CD1c-positive myeloid dendritic cell (primary cell): ENCODE results near the gene ZNF865.

Experiments
- DNase-seq: peaks from one replicate; pipeline ENCODE4 v3.0.0-alpha.2; 2016; ENCODE audit errors: extremely low spot score

The ZNF865 gene

GRCh38 chr19:55586976-55587668 is 18.3 kb upstream of the ZNF865 start:
- peak; percentile 95 for DNase-seq

GRCh38 chr19:55588738-55589137 is 16.7 kb upstream of the ZNF865 start:
- DNase-seq: no peak

GRCh38 chr19:55590109-55590508 is 15.3 kb upstream of the ZNF865 start:
- no peak for DNase-seq

- no peak for DNase-seq
These were observed 14.8 kb upstream of the ZNF865 start for GRCh38 chr19:55590617-55591016.

- no peak for DNase-seq
These were observed 13.9 kb upstream of the ZNF865 start for GRCh38 chr19:55591555-55591954.

- no peak for DNase-seq
These were observed 12.9 kb upstream of the ZNF865 start for GRCh38 chr19:55592391-55593090.

GRCh38 chr19:55593096-55593772 is 12.2 kb upstream of the ZNF865 start:
- no peak for DNase-seq

- DNase-seq: no peak
These were observed 10.4 kb upstream of the ZNF865 start for GRCh38 chr19:55594996-55595545.

- DNase-seq: no peak
These were observed 9.1 kb upstream of the ZNF865 start for GRCh38 chr19:55596304-55596703.

GRCh38 chr19:55597501-55597921 is 7.9 kb upstream of the ZNF865 start:
- no peak for DNase-seq

- no peak for DNase-seq
These were observed 7.4 kb upstream of the ZNF865 start for GRCh38 chr19:55598034-55598433.

- DNase-seq: peak; percentile 96
These were observed 6.6 kb upstream of the ZNF865 start for GRCh38 chr19:55598719-55599467.

GRCh38 chr19:55599468-55599841 is 6.0 kb upstream of the ZNF865 start, which contains the start of gene FIZ1:
TSS of gene FIZ1 (minus strand) at chr19:55599517. CDS start at chr19:55597865, 1,652 bp downstream.
- peak; percentile 99 for DNase-seq

- DNase-seq: peak; percentile 89
These were observed 5.4 kb upstream of the ZNF865 start, which contains the start of gene ZNF524 for GRCh38 chr19:55599842-55600661. TSS of gene ZNF524 (plus strand) at chr19:55600288. CDS start at chr19:55602113, 1,825 bp downstream.

GRCh38 chr19:55600662-55601028 is 4.8 kb upstream of the ZNF865 start:
- no peak for DNase-seq

- no peak for DNase-seq
These were observed 4.4 kb upstream of the ZNF865 start for GRCh38 chr19:55601084-55601483.

- no peak for DNase-seq
These were observed 3.1 kb upstream of the ZNF865 start for GRCh38 chr19:55602104-55603001.

GRCh38 chr19:55603115-55603514 is 2.3 kb upstream of the ZNF865 start:
- no peak for DNase-seq

GRCh38 chr19:55603581-55604292 is 1.7 kb upstream of the ZNF865 start:
- no peak for DNase-seq
